Measurements from ENCODE around the gene LRP1-AS. TPM values are rescaled to one million over a fixed set of nuclear protein-coding genes. Genes with fewer than 3 reads are reported as not detected.

LRP1-AS gene
- polyA plus RNA-seq, 2 of the 4 experiments (the other 2 are of a cell fraction), result not detected

DNA sequence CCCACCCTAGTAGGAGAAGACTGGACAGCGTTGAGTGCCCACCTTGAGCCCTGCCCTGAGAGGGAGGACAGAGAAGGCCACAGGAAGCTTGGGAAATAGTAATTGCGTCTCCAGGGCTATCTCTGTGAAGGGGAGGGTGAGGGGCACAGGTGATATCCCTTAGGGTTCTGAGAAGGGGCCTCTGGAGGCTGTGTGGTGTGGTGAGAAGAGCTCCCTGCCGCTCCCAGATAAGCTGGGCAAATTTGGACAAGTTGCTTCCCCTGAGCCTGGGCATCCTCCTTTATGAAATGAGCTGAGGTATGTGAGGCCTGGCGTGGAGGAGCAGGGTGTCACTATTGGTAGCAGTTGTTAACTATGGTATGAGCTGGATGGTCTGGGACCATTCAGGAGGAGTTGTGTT lies 23.5 kb upstream of the LRP1-AS start:
- FAIRE-seq (no peak), ATAC-seq (no peak), DNase-seq (ENCODE audit: low read depth in 1 of 2, low spot score in 1 of 2) (no peak)
- no peak overlapping the region for H3K4me2 ChIP-seq
- TF ChIP-seq MAFK (IDR thresholded peaks at IDR 0.05; ENCODE audit: partially characterized antibody), result no peak
- no peak for TF ChIP-seq JUNB (IDR thresholded peaks at IDR 0.05)
- TF ChIP-seq PHF8 (IDR thresholded peaks at IDR 0.05; ENCODE audit: borderline replicate concordance, low read depth), result no peak
- TF ChIP-seq HOXB5 (CRISPR knock-in tag; IDR thresholded peaks at IDR 0.05), result no peak
- no peak for TF ChIP-seq NPAS2 (CRISPR knock-in tag; IDR thresholded peaks at IDR 0.05; ENCODE audit: borderline replicate concordance)
- no peak for TF ChIP-seq RFX5 (IDR thresholded peaks at IDR 0.05)
- TF ChIP-seq FOXS1 (CRISPR knock-in tag; IDR thresholded peaks at IDR 0.05), result no peak
- TF ChIP-seq CHD4 (IDR thresholded peaks at IDR 0.05; ENCODE audit: borderline replicate concordance), result no peak
- H3K4me3 ChIP-seq, result no peak overlapping the region
- ChIA-PET POLR2A (no interaction called here), CTCF (interaction anchor here (0.8 to 27.5 kb wide), 6 partner anchors 15 to 68 kb away, joined by 3 to 1152 read pairs (median 126); partner anchors contain the start of genes LRP1 and STAT6)
- WGBS (ENCODE audit: missing lambda C conversion rate), result 91% methylated on average over 4 of the region's 4 CpGs
- no peaks in the 10 kb centered on the region for H3K9me3 ChIP-seq
- no peak overlapping the region for H3K27ac ChIP-seq
- peaks cover 29% of the 10 kb centered on the region for H3K4me1 ChIP-seq

DNA sequence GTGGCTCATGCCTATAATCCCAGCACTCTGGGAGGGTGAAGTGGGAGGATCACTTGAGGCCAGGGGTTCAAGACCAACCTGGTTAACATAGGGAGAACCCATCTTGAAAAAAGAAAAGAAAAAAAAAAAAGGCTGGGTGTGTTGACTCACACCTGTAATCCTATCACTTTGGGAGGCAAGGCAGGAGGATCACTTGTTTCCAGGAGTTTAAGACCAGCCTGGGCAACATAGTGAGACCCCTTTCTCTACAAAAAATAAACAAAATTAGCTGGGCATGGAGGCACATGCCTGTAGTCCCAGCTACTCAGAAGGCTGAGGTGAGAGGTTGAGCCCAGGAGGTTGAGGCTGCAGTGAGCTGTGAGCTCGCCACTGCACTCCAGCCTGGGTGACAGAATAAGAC lies 23.0 kb upstream of the LRP1-AS start:
- ATAC-seq, result no peak
- H3K4me2 ChIP-seq, result no peak overlapping the region
- no peak for FAIRE-seq
- H3K27ac ChIP-seq, result no peak overlapping the region
- H3K4me1 ChIP-seq, result peaks cover 29% of the 10 kb centered on the region
- POLR2A ChIA-PET, result no interaction called here
- no peak for TF ChIP-seq FOXS1 (CRISPR knock-in tag; IDR thresholded peaks at IDR 0.05)
- no peak for TF ChIP-seq SMC3 (IDR thresholded peaks at IDR 0.05)
- peak; percentile 74; the same call in 1 of the 2 replicates for TF ChIP-seq RFX5 (IDR thresholded peaks at IDR 0.05)
- no peak for TF ChIP-seq EP300 (IDR thresholded peaks at IDR 0.05)
- TF ChIP-seq, protein P1, sequence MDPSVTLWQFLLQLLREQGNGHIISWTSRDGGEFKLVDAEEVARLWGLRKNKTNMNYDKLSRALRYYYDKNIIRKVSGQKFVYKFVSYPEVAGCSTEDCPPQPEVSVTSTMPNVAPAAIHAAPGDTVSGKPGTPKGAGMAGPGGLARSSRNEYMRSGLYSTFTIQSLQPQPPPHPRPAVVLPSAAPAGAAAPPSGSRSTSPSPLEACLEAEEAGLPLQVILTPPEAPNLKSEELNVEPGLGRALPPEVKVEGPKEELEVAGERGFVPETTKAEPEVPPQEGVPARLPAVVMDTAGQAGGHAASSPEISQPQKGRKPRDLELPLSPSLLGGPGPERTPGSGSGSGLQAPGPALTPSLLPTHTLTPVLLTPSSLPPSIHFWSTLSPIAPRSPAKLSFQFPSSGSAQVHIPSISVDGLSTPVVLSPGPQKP (IDR thresholded peaks at IDR 0.05; ENCODE audit: low read depth, low read length), result no peak
- TF ChIP-seq FOSB (CRISPR knock-in tag; IDR thresholded peaks at IDR 0.05), result no peak
- no peak for DNase-seq (ENCODE audit: low read depth in 1 of 2, low spot score in 1 of 2)
- H3K9me3 ChIP-seq, result no peaks in the 10 kb centered on the region
- CTCF ChIA-PET, result interaction anchor here (0.8 to 27.5 kb wide), 8 partner anchors 15 to 101 kb away, joined by 3 to 1152 read pairs (median 45); partner anchors contain the start of genes LRP1 and STAT6
- 87% methylated on average over 1 of the region's 1 CpG for WGBS (ENCODE audit: missing lambda C conversion rate)
- no peak overlapping the region for H3K4me3 ChIP-seq

DNA sequence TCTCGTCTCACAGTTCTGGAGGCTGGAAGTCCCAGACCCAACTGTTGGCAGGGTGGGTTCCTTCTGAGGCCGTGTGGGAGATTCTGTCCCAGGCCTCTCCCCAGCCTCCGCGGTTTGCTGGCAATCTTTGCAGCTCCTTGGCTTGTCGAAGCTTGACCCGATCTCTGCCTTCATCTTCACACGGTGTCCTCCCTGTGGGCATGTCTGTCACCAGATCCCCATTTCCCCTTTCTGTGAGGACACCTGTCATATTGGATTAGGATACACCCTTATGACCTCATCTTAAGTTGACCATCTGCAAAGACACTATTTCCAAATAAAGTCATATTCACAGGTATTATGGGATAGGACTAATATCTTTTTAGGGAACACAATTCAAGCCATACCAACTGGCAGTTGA lies 22.6 kb upstream of the LRP1-AS start:
- no peak for TF ChIP-seq BCL3 (IDR thresholded peaks at IDR 0.05)
- TF ChIP-seq TP53 (CRISPR knock-in tag; IDR thresholded peaks at IDR 0.05), result no peak
- no peak for TF ChIP-seq CEBPB (IDR thresholded peaks at IDR 0.05)
- TF ChIP-seq, protein P2, sequence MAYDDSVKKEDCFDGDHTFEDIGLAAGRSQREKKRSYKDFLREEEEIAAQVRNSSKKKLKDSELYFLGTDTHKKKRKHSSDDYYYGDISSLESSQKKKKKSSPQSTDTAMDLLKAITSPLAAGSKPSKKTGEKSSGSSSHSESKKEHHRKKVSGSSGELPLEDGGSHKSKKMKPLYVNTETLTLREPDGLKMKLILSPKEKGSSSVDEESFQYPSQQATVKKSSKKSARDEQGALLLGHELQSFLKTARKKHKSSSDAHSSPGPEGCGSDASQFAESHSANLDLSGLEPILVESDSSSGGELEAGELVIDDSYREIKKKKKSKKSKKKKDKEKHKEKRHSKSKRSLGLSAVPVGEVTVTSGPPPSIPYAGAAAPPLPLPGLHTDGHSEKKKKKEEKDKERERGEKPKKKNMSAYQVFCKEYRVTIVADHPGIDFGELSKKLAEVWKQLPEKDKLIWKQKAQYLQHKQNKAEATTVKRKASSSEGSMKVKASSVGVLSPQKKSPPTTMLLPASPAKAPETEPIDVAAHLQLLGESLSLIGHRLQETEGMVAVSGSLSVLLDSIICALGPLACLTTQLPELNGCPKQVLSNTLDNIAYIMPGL (CRISPR knock-in tag; IDR thresholded peaks at IDR 0.05; ENCODE audit: borderline replicate concordance), result no peak
- no peak for TF ChIP-seq CHD4 (IDR thresholded peaks at IDR 0.05; ENCODE audit: borderline replicate concordance)
- no peak for TF ChIP-seq HEYL (CRISPR knock-in tag; IDR thresholded peaks at IDR 0.05)
- TF ChIP-seq SMC3 (IDR thresholded peaks at IDR 0.05), result no peak
- no peak for TF ChIP-seq RAD21 (conservative IDR thresholded peaks at IDR 0.05 in 1 of 2, IDR thresholded peaks at IDR 0.05 in 1 of 2)
- no peak for TF ChIP-seq ATOH8 (CRISPR knock-in tag; IDR thresholded peaks at IDR 0.05; ENCODE audit: low read depth)
- TF ChIP-seq, protein P3, sequence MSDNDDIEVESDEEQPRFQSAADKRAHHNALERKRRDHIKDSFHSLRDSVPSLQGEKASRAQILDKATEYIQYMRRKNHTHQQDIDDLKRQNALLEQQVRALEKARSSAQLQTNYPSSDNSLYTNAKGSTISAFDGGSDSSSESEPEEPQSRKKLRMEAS (IDR thresholded peaks at IDR 0.05), result no peak
- TF ChIP-seq RCOR1 (IDR thresholded peaks at IDR 0.05; ENCODE audit: low read depth, low read length), result no peak
- CTCF ChIA-PET, result interaction anchor here (1.0 to 27.5 kb wide), 6 partner anchors 14 to 101 kb away, joined by 3 to 1152 read pairs (median 100); partner anchors contain the start of genes LRP1 and STAT6
- FAIRE-seq (no peak), ATAC-seq (no peak), DNase-seq (ENCODE audit: low read depth in 1 of 2, low spot score in 1 of 2) (no peak)
- H3K9me3 ChIP-seq, result no peaks in the 10 kb centered on the region
- WGBS (ENCODE audit: missing lambda C conversion rate), result 83% methylated on average over 7 of the region's 7 CpGs
- H3K4me2 ChIP-seq, result no peak overlapping the region
- no peak overlapping the region for H3K4me3 ChIP-seq
- no peak overlapping the region for H3K27ac ChIP-seq
- POLR2A ChIA-PET, result interaction anchor here (0.6 kb wide), 1 partner anchor 60 kb away, joined by 3 read pairs; no protein-coding TSS in a partner anchor
- H3K4me1 ChIP-seq, result peaks cover 33% of the 10 kb centered on the region
